ENCODE measurements around the gene SBNO2. TPM values are rescaled to one million over a fixed set of nuclear protein-coding genes. Genes with fewer than 3 reads are reported as not detected.

SBNO2 gene
- total and polyA plus RNA-seq, 12 donors, result 12.6 to 61.3 (median 16.1) TPM

GRCh38 chr19:1063909-1064660 lies 110.0 kb downstream of the SBNO2 start:
- 69 to 84% methylated on average over 37 of the region's 37 CpGs for WGBS, 2 donors
- ATAC-seq (no peak), DNase-seq (no peak)
- H3K27ac ChIP-seq, result no peak overlapping the region
- peaks cover 11 to 39% (median 28%) of the 10 kb centered on the region in 9 donors for H3K4me1 ChIP-seq
- no peak for TF ChIP-seq CTCF (IDR thresholded peaks at IDR 0.05)
- H3K27me3 ChIP-seq, result peaks cover 18 to 55% (median 49%) of the 10 kb centered on the region in 7 donors
- intact Hi-C loops (cut with DNase I), result no loop called here
- peaks cover 0 to 4% (median 0%) of the 10 kb centered on the region in 9 donors for H3K36me3 ChIP-seq
- no peak overlapping the region for H3K4me3 ChIP-seq
- H3K9me3 ChIP-seq, result peaks cover 0 to 18% (median 0%) of the 10 kb centered on the region in 11 donors

- ATAC-seq (no peak), DNase-seq (no peak)
- 71 to 93% methylated on average over 37 of the region's 37 CpGs for WGBS, 2 donors
- peaks cover 11 to 37% (median 26%) of the 10 kb centered on the region in 9 donors for H3K4me1 ChIP-seq
- no peak overlapping the region for H3K4me3 ChIP-seq
- H3K27me3 ChIP-seq, result peaks cover 16 to 46% (median 41%) of the 10 kb centered on the region in 7 donors
- TF ChIP-seq CTCF (IDR thresholded peaks at IDR 0.05), result no peak
- peaks cover 0 to 12% (median 0%) of the 10 kb centered on the region in 9 donors for H3K36me3 ChIP-seq
- no peak overlapping the region for H3K27ac ChIP-seq
- peaks cover 0 to 26% (median 8%) of the 10 kb centered on the region in 11 donors for H3K9me3 ChIP-seq
- intact Hi-C loops (cut with DNase I), result no loop called here
Measured at GRCh38 chr19:1063030-1063908, 110.8 kb downstream of the SBNO2 start.

GRCh38 chr19:1062387-1063029 lies 111.6 kb downstream of the SBNO2 start:
- intact Hi-C loops (cut with DNase I), result no loop called here
- 77 to 93% methylated on average over 15 to 17 of the region's 17 CpGs for WGBS, 2 donors
- no peak for TF ChIP-seq CTCF (IDR thresholded peaks at IDR 0.05)
- peaks cover 10 to 31% (median 24%) of the 10 kb centered on the region in 9 donors for H3K4me1 ChIP-seq
- H3K27ac ChIP-seq, result no peak overlapping the region
- peaks cover 0 to 33% (median 15%) of the 10 kb centered on the region in 11 donors for H3K9me3 ChIP-seq
- DNase-seq (no peak), ATAC-seq (no peak)
- H3K36me3 ChIP-seq, result peaks cover 0 to 20% (median 0%) of the 10 kb centered on the region in 9 donors
- H3K4me3 ChIP-seq, result no peak overlapping the region
- peaks cover 8 to 40% (median 33%) of the 10 kb centered on the region in 7 donors for H3K27me3 ChIP-seq

- peaks cover 3 to 35% (median 28%) of the 10 kb centered on the region in 7 donors for H3K27me3 ChIP-seq
- intact Hi-C loops (cut with DNase I), result no loop called here
- ATAC-seq (no peak), DNase-seq (no peak)
- TF ChIP-seq CTCF (IDR thresholded peaks at IDR 0.05), result no peak
- 82 to 94% methylated on average over 20 of the region's 20 CpGs for WGBS, 2 donors
- H3K36me3 ChIP-seq, result peaks cover 0 to 25% (median 0%) of the 10 kb centered on the region in 9 donors
- H3K4me3 ChIP-seq, result no peak overlapping the region
- no peak overlapping the region for H3K27ac ChIP-seq
- H3K4me1 ChIP-seq, result peaks cover 6 to 26% (median 19%) of the 10 kb centered on the region in 9 donors
- peaks cover 0 to 39% (median 20%) of the 10 kb centered on the region in 11 donors for H3K9me3 ChIP-seq
Measured at GRCh38 chr19:1061987-1062386, 112.1 kb downstream of the SBNO2 start.

Measured in heart right ventricle (tissue), 16 donors.